ENCODE results near the gene FBXO8.

The FBXO8 gene

GRCh38 chr4:174283507-174284471 lies at the start of gene FBXO8, which contains the start of gene CEP44 (continued):
- no peak for TF ChIP-seq HOXC10 (CRISPR knock-in tag; IDR thresholded peaks at IDR 0.05)
- no peak for TF ChIP-seq REST (tag by site-specific recombination; IDR thresholded peaks at IDR 0.05)
- TF ChIP-seq ZNF114 (tag by site-specific recombination; IDR thresholded peaks at IDR 0.05), result no peak
- TF ChIP-seq ZSCAN5A (tag by site-specific recombination; IDR thresholded peaks at IDR 0.05), result no peak
- TF ChIP-seq PBX3 (CRISPR knock-in tag; IDR thresholded peaks at IDR 0.05), result no peak
- no peak for TF ChIP-seq ZNF521 (tag by site-specific recombination; IDR thresholded peaks at IDR 0.05)
- no peak for TF ChIP-seq ZFP37 (tag by site-specific recombination; IDR thresholded peaks at IDR 0.05)
- TF ChIP-seq ZNF292 (tag by site-specific recombination; IDR thresholded peaks at IDR 0.05; ENCODE audit: borderline replicate concordance, low read depth), result no peak
- TF ChIP-seq ZNF266 (tag by site-specific recombination; IDR thresholded peaks at IDR 0.05; ENCODE audit: low read depth), result no peak
- no peak for TF ChIP-seq ZNF148 (tag by site-specific recombination; IDR thresholded peaks at IDR 0.05; ENCODE audit: borderline replicate concordance)
- no peak for TF ChIP-seq ZNF510 (tag by site-specific recombination; IDR thresholded peaks at IDR 0.05; ENCODE audit: insufficient replicate concordance)
- no peak for TF ChIP-seq ZNF626 (tag by site-specific recombination; IDR thresholded peaks at IDR 0.05)
- TF ChIP-seq ZNF600 (tag by site-specific recombination; IDR thresholded peaks at IDR 0.05), result no peak; the same call in 1 of the 2 replicates
- TF ChIP-seq ZNF560 (tag by site-specific recombination; IDR thresholded peaks at IDR 0.05; ENCODE audit: borderline replicate concordance), result no peak
- no peak for TF ChIP-seq ZNF362 (tag by site-specific recombination; IDR thresholded peaks at IDR 0.05)
- no peak for TF ChIP-seq EGR2 (tag by site-specific recombination; IDR thresholded peaks at IDR 0.05; ENCODE audit: low read depth)
- TF ChIP-seq ZBTB44 (tag by site-specific recombination; IDR thresholded peaks at IDR 0.05), result no peak
- TF ChIP-seq OVOL3 (tag by site-specific recombination; IDR thresholded peaks at IDR 0.05), result peak; percentile 76
- TF ChIP-seq ZNF146 (tag by site-specific recombination; IDR thresholded peaks at IDR 0.05), result no peak
- no peak for TF ChIP-seq ZNF48 (tag by site-specific recombination; IDR thresholded peaks at IDR 0.05)
- no peak for TF ChIP-seq SCRT1 (tag by site-specific recombination; IDR thresholded peaks at IDR 0.05; ENCODE audit: borderline replicate concordance)
- 0 out of 2 replicates have a peak, but pooled peaks have one; percentile 65 for TF ChIP-seq ZNF660 (tag by site-specific recombination; IDR thresholded peaks at IDR 0.05)
- TF ChIP-seq ZEB2 (tag by site-specific recombination; IDR thresholded peaks at IDR 0.05), result 0 out of 2 replicates have a peak, but pooled peaks have one; percentile 54

Data from HEK293 (cell line).